Measurements from ENCODE around the gene TADA1.

Gene TADA1

DNA sequence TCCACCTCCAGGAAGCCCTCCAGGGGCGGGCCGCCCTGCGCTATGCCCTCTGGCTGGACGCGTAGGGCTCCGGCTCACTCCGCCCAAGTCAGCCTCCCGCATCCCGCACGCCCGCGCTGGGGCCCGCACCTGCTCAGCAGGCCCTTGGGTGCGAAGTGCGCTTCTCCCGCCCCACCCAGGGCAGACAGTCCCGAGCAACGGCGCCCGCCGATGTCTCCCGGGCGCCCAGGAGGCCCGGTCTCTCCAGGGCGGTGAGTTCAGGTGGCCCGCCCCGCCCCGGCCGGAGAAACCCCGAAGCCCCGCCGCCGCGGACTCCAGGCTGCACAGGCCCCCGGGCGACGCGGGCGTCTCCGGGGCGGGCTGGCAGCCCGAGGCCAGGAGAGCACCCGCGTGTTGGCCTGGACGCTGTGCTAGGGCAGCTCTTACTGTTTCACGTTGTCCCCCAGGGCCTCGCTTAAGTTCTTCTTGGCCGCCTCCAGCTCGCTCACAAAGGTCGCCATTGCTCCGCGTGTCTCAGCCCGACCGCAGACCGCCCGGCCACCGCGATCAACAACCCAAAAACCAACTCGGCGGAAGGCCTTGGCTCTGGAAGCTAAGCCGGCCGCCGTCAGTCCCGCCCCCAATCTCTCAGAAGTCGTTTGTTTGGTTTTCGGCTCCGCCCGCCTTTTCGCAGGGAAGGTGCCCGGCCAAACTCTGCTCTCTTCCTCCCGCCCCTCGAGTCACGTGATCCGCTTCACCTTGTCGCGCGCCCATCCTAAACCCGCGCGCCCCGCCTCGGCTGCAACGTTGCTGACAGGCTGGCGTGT, at the start of gene TADA1:
TADA1 (minus strand) TSS at position 531 of the 806 bp plus-strand sequence; CDS start at position 500, 31 bp downstream.
- DNase-seq: peak; percentile 96 to 99

GRCh38 chr1:166924823-166925541, 48.9 kb upstream of the TADA1 start:
- DNase-seq: no peak

- DNase-seq: no peak
Observed at GRCh38 chr1:166920561-166921475, 44.8 kb upstream of the TADA1 start.

DNA sequence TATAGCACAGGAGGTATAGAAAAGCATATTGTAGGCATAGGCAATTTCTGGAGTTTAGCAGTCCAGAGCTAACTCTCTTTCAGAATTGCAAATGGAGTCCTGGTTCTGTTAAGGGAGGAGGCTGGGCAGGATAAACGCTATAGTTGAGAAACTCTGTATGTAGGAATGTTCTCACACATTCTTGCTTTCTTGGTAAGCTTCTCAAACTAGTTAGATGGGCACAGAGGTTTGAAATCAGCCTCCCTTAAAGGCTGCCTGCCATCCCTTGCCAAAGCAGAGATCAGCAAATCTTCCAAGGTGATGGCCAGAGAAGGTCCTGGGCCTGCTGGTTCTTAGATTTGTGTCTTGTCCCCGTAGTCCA, 42.9 kb upstream of the TADA1 start:
- no peak for DNase-seq

DNA sequence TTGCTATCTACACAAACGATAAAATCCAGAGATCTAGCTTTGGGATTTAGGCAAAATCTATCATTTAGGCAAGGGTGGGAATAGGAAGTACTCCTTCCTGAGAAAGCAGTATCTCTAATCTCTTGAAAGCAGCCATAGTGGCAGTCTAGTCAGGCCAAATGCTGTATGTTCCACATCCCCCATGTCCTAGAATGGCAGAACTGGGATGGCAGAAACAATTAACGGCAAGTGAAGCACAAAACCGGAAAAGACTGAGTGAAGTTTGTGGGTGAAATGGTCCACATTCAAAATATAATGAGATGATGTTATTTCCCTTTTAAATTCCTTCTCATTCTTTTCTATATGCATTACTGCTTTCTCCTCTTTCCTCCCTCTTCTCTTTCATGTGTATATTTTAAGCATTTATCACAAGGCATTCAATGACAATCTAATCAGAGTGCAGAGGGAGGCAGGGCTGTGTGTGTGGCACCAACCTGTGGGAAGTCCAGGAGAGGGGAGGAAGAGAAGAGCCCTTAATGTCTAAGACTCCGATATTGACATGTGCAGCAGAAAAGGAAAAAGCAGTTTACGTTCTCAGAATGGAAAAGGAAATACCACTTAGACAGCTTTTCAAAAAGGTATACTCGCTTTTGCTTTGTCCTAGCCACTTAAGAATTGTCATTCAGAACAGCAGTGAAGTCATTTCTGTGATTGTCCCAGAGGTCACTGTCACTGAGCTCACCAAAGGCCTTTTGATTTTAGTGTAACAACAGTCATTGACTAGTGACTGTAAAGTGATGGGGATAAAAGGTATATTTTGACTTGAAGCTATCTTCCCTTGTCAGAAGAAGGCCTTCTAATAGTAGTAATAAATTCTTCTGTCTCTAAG, 42.3 kb upstream of the TADA1 start:
- DNase-seq: no peak

- no peak for DNase-seq
Observed at GRCh38 chr1:166915941-166916340, 39.9 kb upstream of the TADA1 start.

DNA sequence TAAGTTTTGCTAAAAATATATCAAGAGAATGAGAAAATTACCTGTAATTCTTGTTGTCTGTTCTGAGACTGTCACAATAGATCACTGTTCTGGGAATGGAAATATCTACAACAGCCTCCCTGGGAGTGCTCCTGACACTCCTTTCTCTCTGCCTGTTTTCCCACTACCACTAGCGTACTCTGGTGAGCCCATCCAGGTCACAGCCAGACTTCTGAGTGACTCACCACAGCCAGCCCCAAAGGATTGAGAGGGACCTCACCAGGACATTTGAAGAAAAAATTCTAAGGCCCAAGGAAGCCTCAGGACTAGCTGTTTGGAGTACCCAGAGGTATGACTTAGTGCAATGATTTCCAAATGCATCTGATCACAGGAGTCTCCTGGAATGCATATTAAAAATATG, 39.0 kb upstream of the TADA1 start:
- no peak for DNase-seq

DNA sequence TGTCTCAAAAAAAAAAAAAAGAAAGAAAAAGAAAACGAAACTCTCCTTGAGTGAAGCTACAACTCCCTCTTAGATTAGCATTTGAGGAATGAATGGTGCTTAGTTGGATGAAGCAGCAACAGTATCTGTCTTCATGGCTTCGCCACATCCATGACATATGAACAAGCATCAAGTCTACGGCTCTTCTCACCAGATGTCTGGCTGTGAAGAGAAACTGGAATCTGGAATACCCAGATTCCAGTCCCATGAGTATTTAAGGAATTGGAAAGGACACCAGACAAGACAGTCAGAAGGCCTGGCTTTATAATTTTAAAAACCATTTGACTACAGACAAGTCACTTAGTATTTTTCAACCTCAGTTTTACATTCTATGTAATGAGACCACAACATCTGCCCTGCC, 38.0 kb upstream of the TADA1 start:
- DNase-seq: no peak

- no peak for DNase-seq
Observed at GRCh38 chr1:166911624-166912023, 35.6 kb upstream of the TADA1 start.

DNA sequence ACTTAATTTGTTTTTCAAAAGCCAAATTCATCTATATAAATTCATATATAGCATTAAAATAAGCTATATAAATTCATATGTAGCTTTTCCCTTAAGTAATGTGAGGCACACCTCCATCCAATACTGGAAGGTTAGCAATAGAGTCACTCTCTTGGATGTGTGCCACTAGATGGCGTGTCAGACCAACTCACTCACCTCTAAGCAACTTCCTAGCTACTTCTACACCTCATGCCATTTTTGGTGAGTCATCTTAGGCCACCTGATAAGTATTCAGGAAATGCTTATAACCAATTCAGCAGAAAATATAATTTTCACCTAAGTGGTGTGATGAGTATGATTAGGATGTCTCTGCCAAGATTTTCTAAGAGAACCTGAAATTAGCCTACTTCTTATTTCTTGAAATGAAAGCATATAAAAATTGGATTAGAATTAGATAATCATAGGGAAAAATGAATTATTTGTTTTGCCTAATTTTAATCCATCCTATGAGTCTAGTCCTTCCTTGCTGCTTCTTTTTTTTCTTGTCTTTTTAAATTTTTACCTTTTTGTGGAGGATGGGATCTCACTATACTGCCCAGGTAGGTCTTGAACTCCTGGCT, 34.4 kb upstream of the TADA1 start:
- peak; percentile 72 to 86 for DNase-seq

DNA sequence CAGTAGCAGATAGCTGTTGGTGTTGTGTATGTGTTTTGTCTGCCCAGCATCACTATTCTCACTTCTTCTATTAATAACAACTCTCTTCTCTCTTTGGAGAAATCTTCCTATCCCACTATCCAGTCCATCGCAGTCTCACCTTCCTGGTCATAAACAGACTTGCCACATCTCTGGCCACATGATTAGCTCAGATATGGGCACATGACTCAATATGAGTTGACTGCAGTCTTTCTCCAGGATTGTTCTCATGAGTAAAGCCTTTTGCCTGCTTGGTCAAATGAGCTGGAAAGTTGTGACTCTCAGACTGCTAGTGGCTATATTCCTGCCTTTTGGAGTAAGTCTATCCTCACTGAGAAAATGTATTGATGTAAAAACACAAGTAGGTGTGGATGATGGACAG, 32.9 kb upstream of the TADA1 start:
- no peak for DNase-seq

DNA sequence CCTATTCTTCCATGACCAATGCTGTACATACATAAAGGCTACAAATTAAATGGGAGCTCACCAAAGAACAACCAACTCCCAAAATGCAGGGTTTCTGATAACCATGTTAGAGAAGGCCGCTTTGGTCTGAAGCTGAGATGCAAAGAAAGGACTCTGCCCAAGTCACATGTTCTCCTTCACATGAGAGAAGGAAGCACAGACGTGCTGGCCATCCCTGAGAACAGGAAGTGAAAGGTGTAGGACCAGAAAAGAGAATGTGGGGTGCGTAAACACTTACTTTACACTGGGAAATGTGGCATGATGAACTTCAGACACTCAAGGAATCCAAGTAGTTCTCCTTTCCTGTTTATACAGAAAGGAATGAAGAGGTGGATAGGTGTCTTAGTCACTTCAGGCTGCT, 31.7 kb upstream of the TADA1 start:
- DNase-seq: no peak

- DNase-seq: no peak
Observed at GRCh38 chr1:166907051-166907450, 31.0 kb upstream of the TADA1 start.

- no peak for DNase-seq
Observed at GRCh38 chr1:166906647-166907046, 30.6 kb upstream of the TADA1 start.

GRCh38 chr1:166905900-166906299, 29.8 kb upstream of the TADA1 start:
- no peak for DNase-seq

- no peak for DNase-seq
Observed at GRCh38 chr1:166905136-166905535, 29.1 kb upstream of the TADA1 start.

GRCh38 chr1:166903232-166903631, 27.2 kb upstream of the TADA1 start:
- DNase-seq: no peak

DNA sequence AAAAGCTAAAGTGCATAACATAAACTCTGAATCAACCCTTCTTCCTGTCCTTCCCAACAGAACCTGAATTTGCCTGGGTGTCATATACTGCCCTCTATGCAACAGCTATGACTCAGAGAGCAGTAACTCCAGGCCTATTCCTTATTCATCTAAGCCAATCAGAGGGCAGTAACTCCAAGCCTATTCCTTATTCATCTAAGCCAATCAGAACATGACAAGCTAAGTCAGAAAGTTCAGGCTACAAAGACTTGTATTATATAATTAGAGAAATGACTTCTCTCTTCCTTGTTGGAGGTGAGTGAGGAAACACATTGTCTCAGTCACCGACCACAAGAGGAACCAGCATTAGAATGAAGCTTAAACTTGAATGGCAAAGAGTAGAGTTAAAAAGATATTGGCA, 26.2 kb upstream of the TADA1 start:
- DNase-seq: no peak

DNA sequence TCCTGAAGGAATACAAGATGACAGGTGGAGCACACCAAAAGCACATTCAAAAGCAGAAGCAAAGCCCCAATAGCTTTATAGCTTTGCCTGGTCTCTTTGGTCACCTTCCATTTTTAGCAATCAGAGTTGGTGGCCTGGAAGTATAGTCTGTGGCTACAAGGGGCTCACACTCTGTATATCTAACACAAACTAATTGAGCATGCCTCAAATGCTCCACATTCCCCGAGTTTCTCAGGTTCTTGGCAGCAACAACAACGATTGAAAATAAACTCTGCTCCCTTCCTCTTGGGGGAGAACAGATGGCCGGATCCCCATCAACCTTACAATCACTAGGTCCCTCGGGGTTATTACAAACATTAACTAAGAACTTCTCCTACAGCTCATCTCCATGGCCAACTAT, 24.9 kb upstream of the TADA1 start:
- DNase-seq: peak in 1 of 2 experiments; percentile 13

GRCh38 chr1:166899769-166900168, 23.7 kb upstream of the TADA1 start:
- DNase-seq: no peak

DNA sequence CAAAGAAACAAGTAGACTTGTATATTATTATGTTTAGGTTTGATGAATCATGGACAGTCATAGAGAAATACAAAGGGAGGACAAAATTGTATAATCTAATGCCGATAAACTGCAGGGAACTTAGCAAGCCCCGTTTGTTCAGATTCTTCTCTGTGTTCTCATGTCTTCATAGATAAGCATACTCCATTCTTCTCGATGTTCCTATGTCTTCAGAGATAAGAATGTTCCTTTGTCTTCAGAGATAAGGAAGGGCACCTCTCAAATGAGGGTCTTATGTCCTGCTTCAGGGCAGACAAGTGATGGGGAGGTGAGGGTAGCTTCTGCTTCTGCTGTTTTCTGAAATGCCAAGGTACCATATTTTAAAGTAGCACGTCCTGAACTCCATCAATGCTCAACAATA, 19.7 kb upstream of the TADA1 start:
- DNase-seq: no peak

- DNase-seq: no peak
Observed at GRCh38 chr1:166889776-166890175, 13.7 kb upstream of the TADA1 start.
